Hematopoietic multipotent progenitor cell (in vitro differentiated cells): ENCODE results near the gene SH3BP2. TPM values are rescaled to one million over a fixed set of nuclear protein-coding genes. Genes with fewer than 3 reads are reported as not detected.
A peak's percentile ranks its signal among the peaks of the same experiment; 100 is the strongest.

Experiments
- DNase-seq, 3 donors: peaks; one replicate each; pipeline ENCODE4 v3.0.0-alpha.2; 2011 to 2015; ENCODE audit warnings: low read depth in 2 of 3, low spot score in 2 of 3
- total RNA-seq: library from RNA; depleted of rRNA; stranded (reverse); fragments of >200 nt; gene quantifications from one replicate; pipeline ENCODE4 v1.2.3, GENCODE V29; 2012

The SH3BP2 gene
- total RNA-seq, 1 donor = 60.6 TPM

DNA sequence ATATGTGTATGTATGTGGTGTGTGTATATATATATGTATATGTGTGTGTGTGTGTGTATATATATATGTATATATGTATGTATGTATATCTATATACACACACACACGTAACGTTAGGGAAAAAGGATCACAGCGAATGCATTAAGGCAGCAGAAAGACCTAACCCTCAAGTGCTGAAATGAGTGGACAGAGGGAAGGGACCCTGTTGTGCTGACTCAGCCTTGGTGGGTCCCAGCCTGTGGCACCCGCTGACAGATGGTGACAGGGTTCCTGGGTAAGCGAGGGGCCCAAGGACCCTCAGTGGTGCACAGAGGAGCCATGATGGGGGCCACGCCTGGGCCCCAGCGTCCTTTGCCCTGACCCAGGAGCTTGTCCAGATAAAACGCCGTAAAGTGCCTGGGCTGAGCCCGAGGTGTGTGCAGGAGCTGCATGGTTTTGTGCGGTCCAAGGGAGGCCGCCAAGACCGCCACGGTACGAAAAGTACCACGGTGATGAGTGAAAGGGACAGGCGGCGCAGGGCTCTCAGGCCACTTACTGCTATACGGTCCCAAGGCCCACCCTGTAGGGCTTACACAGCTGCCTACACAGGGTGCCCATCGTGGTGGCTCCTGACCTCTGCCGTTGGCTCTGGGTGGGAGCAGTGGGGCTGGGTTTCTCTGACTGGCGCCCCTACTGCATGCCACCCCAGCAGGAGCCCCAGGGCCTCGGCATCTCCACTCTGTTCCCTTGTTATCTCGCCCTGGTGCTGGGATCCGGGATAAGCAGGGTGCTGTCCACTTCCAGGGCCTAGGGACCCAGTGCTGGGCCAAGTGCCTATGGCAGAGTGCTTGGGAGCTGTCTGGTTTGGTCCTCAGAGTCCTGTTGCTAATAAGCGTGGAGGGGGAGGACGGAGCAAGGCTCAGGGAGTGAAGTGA, 10.0 kb downstream of the SH3BP2 start:
- no peak for DNase-seq

GRCh38 chr4:2803624-2804448, 11.0 kb downstream of the SH3BP2 start:
- DNase-seq = no peak

DNA sequence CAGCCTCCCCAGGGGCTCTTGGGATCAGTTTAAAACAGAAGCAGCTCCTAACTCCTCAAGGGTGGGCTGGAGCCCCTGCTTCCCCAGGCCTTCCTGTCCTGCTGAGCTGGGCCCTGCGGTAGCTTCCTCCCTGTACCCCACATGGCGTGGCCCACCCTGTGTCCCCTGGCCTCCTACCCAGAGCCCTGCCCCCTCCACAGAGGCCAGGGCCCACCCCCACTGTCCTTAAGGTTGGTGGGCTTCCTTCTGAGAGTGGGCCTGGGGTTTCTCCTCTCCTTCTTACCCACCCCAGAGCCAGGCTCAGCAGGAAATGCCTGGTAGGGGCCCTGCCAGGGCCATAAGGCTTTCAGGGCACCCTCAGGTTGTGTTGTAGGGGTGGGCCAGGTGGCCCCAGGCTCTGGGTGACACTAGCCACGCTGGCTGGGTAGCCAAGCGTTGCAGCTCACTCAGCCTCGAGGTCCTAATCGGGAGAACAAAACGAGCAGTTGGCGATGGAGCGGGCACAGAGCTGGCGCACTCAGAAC, 11.6 kb downstream of the SH3BP2 start:
- DNase-seq = no peak

DNA sequence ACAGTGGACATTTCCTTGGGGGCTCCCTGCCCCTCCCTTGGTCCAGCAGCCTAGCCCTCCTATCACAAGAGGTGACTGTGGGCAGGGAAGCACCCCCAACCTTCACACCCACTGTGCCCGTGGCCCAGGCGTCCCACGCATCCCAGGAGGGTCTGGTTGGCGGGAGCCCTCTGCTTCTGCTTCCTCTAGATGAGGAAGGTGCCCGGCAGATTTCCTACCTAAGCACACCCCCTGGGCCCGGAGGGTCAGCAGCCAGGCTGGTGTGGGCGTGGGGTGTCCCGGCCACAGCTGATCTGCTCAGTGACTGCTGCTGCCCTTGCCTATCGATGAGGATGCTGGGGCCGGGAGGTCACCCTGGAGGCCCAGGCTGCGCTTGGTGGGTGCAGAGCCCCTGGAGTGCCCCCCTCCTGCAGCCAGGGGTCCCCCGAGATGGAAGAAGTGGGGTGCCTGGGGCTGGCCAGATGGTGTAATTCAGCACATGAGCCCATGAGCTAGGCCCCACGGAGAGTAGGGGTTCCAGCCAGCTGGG, 12.2 kb downstream of the SH3BP2 start:
- no peak for DNase-seq

GRCh38 chr4:2805712-2806389, 13.0 kb downstream of the SH3BP2 start:
- DNase-seq = no peak

DNA sequence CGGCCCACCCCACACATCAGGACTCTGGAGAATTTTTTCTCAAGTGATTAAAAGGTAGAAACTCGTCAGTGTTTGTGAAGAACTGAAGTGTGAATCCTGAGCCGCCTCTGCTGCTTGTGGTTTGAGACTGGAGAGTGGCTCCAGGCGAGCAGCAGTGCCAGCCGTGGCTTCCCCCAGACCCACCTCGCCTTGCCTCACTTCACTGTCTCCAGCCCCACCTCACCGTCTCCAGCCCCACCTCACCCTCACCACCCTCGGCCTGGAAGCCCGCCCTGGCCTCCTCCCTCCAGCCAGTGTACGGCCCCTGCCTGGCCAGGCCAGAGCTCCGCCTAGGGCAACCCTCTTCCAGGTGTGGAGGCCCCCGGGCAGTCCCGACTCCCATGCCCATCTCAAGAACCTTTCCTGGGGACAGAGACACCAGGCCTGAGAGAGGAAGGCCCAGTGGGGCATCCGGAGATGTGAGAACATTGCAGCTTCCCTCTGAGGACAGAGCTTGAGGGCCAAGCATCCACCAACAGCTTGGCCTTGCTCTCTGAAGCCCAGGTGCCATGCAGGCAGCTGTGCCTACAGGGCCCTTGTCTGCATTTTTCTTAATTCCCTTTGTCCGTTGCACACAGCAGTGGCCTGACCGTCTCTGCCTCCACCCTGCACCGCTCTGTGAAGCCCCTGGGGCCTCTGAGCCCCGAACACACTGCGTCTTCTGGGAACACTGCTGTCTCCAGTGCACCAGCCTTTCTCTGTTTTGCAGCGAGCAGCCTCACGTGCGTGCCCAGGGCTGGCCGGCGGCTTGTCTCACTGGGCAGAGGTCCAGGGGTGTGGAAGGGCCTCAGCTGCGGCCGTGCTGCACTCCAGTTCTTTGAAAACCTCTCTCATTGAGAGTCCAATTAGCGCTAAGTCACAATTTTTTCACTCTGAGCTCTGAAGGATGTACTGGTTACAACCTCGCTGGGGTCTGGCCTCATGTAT, 13.8 kb downstream of the SH3BP2 start:
- no peak for DNase-seq

DNA sequence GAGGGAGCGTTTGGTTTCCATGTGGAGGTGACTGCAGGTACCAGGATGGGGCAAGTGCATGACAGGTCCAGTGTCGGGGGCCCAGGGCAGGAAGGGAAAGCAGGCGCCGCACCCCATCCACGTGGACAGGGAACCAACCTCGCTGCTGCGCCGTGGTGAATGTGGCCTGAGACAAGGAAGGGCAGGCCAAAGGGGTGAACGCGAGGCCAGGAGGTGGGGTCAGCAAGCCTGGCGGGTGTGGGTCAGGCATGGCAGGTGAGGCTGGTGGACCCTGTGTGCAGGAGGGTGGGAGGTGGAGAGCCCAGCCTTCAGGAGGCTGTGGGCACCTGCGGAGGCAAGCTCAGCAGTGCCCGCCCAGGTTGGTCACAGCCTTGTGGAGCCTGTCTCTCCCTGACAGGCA, 14.7 kb downstream of the SH3BP2 start:
- DNase-seq = no peak

GRCh38 chr4:2808001-2808400, 15.1 kb downstream of the SH3BP2 start:
- no peak for DNase-seq

DNA sequence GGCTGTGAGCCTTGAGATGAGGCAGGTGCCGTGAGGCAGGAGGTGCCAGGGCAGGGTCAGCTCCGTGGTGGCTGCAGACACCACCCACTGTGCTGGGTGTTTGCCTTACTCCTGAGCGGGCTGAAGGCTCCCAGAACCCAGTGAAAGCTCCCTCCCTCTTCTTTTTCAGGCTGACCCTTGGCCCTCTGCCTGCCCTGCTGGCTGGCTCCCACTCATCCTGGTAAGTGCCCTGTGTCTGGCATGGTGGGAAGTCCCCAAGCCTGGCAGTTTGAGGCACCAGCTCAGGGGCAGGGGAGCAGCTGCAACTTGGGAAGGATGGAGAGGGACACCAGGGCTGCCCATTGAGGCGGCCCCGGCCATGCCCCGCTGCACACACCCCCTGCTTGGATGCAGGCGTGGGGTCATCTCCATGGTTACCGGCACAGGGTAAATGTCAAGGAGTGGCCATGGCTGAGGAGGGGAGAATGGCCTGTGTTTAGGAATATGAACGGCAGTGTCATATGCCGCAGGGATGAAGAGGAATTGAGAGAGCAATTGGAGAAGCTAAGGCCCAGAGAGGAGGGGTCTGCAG, 16.8 kb downstream of the SH3BP2 start:
- no peak for DNase-seq

DNA sequence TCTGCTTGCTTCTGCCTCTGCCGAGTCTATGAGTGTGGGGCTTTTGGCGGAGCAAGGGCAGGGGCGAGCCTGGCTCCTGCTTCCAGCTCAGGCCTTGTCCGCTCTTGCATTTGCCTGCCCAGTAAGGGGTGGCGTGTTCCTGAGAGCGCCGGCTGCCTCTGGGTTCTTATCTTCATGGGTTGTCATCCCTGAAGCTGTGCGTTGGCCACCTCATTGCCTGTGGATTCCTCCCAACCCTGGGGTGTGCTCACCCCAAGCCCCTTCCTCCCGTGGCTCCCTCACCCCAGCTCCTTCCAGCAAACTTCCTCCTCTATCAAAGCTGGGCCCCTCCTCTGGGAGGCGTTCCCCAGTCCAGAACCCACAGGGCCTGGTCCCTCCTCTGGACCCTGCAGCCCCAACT, 17.5 kb downstream of the SH3BP2 start:
- DNase-seq = no peak

DNA sequence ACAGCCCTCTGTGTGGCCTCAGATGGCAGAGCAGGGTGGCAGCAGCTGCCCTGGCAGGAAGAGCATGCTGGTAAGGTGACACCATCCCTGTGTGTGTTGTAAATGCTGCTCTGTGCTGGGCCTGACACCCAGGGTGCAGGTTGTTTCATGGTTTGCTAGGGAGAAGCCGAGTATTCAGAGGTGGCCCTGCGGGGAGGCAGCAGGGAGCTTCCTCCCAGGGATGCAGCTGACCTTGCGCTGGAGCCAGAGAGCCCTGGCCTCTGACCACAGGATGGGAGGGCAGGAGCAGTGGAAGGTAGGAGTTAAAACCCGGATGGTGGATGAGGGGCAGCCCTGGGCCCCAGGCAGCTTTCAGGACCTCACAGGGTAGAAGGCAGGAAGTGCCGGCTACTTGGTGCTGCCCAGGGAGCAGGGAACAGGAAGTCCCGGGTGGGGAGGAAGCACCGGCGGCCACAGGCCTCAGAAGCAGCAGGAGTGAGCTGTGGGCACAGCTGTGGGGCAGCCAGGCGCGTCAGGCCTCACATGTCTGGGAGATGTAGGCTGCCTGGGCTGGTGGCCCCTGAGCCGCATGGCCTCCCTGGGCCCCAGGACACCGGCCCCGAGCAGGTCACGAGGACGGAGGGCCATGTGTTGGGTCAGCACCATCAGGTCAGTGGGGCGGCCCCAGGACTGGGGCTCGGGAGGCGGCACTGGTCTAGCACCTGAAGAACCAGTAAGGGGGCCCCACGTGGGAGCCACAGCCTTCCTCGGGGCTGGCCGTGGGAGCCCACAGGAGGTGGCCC, 19.1 kb downstream of the SH3BP2 start:
- DNase-seq = peak in 2 of 3 donors; percentile 70 to 76

- no peak for DNase-seq
These were observed 19.9 kb downstream of the SH3BP2 start for GRCh38 chr4:2812612-2813354.

DNA sequence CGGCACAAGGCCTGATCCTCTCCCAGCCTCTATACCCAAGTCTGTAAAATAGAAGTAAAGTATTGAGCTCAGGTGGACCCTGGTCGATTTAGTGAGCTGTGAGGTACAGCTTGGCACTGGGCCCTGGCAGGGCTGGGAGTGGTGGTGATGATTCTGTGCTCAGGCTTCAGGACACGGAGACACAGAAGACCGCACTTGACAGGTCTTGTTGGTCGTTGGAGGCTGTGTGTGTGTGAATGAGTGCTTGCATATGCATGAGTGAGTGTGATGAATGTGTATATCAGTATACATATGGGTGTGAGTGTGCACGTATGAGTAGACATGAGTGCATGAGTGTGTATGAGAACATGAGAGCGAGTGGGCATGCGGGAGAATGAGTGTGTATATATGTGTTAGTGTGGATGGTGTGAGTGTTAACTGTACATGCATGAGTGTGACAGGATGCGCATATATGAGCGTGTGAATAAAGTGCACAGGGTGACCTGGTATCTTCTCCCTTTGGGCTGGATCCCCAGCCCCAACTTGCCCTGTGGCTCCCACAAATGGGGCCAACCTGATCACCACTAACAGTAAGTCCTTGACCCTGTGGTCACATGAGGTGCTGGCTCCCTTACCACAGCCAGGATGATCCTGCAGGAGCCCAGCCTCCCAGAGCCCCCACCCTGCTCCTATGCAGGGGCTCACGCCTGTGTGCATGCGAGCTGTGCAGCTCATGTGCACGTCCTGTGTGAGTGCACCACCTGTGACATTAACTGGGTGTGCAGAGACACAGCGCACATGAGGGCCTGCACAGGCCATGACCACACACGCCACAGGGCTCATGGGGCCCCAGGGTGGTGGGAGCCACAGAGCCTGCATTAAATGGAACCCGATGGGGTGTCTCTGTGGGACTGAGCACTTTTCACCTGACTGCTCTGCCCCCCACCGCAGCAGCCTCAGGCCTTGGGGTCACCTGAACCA, 20.8 kb downstream of the SH3BP2 start:
- DNase-seq = no peak

GRCh38 chr4:2814627-2815270, 21.9 kb downstream of the SH3BP2 start:
- DNase-seq = no peak

DNA sequence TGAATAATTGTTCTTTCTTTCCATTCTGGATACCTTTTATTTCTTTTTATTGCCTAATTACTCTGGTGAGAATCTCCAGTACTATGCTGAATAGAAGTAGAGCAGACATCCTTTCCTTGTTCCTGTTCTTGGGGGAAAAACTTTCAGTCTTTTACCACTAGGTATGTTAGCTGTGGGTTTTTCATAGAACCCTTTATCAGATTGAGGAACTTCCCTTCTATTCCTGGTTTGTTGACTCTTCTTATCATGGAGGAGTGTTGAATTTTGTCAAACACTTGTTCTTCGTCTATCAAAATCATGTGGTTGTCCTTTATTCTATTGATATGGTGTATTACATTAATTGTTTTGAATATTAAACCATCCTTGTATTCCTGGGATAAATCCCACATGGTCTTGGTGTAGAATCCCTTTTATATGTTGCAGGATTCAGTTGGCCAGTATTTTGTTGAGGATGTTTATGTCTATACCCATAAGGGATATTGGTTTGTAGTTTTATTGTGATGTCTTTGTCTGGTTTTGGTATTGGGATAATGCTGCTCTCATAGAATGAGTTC, 23.6 kb downstream of the SH3BP2 start:
- no peak for DNase-seq

GRCh38 chr4:2817137-2817536, 24.3 kb downstream of the SH3BP2 start:
- no peak for DNase-seq
